ENCODE measurements around the gene NSD2. TPM values are rescaled to one million over a fixed set of nuclear protein-coding genes. Genes with fewer than 3 reads are reported as not detected.
"Not testable (repeated sequence)": the region's sequence is repeated elsewhere in the genome, so short reads cannot be mapped to it uniquely, and the experiment has no call there.

Gene NSD2
- total RNA-seq, 2 donors from 2014 or later = 153 to 208 TPM

DNA sequence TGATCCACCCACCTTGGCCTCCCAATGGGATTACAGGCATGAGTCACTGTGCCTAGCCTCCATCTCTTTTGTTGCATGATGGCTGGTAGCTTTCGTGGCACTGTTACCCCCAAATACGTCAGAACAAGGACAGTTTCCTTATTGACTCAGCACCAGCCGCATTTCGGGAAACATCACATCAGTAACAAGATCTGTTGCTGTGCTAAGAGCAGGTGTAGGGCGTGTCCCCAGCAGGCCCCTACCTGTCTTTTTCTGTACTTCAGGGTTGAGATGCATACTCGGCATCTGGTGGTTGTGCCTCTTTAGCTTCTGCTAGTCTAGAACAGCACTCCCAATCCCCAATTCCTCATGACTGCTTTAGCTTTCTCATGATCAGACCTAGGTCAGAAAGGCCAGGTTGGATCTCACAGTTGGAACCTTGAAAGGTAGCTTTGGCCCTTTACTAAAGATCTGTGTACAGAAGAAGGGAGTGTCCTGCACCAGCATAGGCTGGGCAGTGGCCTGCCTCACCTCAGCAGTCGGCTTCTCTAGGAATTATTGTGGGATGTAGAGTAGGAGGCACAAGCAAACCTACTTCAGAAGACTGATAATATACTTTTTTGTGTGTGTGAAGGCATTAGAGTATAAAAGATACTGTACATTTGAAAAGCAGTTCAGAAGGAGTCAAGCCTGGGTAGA, 36.8 kb downstream of the NSD2 start:
- Histone ChIP-seq H3K9me3 (ENCODE audit: control insufficient read depth, low read length) (no peaks in the 10 kb centered on the region), H3K4me3 (ENCODE audit: low read length) (no peak overlapping the region), H3K4me1 (ENCODE audit: control insufficient read depth, insufficient read depth, low read length) (peaks cover 3% of the 10 kb centered on the region), H3K36me3 (ENCODE audit: control insufficient read depth, insufficient read depth, low read length) (peaks cover 81% of the 10 kb centered on the region), H3K9ac (ENCODE audit: extremely low read depth, low read length, poor library complexity, severe bottlenecking) (no peak overlapping the region), H3K27ac (ENCODE audit: low read depth, low read length) (no peak overlapping the region), H3K27me3 (ENCODE audit: control insufficient read depth, insufficient read depth, low read length, poor library complexity, severe bottlenecking) (no peaks in the 10 kb centered on the region)
- no peaks in the 10 kb centered on the region for H3K27me3 Mint-ChIP-seq (ENCODE audit: insufficient read depth)
- DNase-seq = no peak
- TF ChIP-seq, protein P1, sequence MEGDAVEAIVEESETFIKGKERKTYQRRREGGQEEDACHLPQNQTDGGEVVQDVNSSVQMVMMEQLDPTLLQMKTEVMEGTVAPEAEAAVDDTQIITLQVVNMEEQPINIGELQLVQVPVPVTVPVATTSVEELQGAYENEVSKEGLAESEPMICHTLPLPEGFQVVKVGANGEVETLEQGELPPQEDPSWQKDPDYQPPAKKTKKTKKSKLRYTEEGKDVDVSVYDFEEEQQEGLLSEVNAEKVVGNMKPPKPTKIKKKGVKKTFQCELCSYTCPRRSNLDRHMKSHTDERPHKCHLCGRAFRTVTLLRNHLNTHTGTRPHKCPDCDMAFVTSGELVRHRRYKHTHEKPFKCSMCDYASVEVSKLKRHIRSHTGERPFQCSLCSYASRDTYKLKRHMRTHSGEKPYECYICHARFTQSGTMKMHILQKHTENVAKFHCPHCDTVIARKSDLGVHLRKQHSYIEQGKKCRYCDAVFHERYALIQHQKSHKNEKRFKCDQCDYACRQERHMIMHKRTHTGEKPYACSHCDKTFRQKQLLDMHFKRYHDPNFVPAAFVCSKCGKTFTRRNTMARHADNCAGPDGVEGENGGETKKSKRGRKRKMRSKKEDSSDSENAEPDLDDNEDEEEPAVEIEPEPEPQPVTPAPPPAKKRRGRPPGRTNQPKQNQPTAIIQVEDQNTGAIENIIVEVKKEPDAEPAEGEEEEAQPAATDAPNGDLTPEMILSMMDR (conservative IDR thresholded peaks at IDR 0.05) = no peak
- H3K36me3 Mint-ChIP-seq (ENCODE audit: low read depth) = peaks cover 37% of the 10 kb centered on the region
- peaks cover 11% of the 10 kb centered on the region for H3K4me1 Mint-ChIP-seq
- no peaks in the 10 kb centered on the region for H3K9me3 Mint-ChIP-seq
- 96 to 98% methylated on average over 6 to 7 of the region's 7 CpGs for WGBS, 2 experiments (ENCODE audit: insufficient coverage in 1 of 2, insufficient read length in 1 of 2)
- H3K27ac Mint-ChIP-seq = peak overlapping the region; percentile 10
- no peak overlapping the region for H3K4me3 Mint-ChIP-seq

DNA sequence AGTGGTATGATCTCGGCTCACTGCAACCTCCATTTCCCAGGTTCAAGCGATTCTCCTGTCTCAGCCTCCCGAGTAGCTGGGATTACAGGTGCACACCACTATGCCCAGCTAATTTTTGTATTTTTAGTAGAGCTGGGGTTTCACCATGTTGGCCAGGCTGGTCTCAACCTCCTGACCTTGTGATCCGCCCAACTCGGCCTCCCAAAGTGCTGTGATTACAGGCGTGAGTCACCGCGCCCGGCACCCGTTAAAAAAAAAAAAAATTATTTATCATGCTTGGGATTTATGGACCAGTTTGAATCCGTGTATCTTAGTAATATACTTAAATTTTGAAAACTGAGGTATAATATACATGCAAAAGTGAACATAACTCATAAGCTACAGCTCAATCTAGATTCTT, 38.5 kb downstream of the NSD2 start:
- Mint-ChIP-seq H3K4me1 (peaks cover 11% of the 10 kb centered on the region), H3K36me3 (ENCODE audit: low read depth) (peaks cover 35% of the 10 kb centered on the region)
- H3K27me3 Mint-ChIP-seq (ENCODE audit: insufficient read depth); H3K4me3 ChIP-seq (ENCODE audit: low read length); H3K27ac Mint-ChIP-seq; H3K9me3 Mint-ChIP-seq; H3K4me1 ChIP-seq (ENCODE audit: control insufficient read depth, insufficient read depth, low read length); H3K9me3 ChIP-seq (ENCODE audit: control insufficient read depth, low read length); H3K27me3 ChIP-seq (ENCODE audit: control insufficient read depth, insufficient read depth, low read length, poor library complexity, severe bottlenecking); H3K4me3 Mint-ChIP-seq; H3K9ac ChIP-seq (ENCODE audit: extremely low read depth, low read length, poor library complexity, severe bottlenecking); H3K27ac ChIP-seq (ENCODE audit: low read depth, low read length); DNase-seq: not testable (repeated sequence)
- 94 to 100% methylated on average over 8 to 10 of the region's 11 CpGs for WGBS, 2 experiments (ENCODE audit: insufficient coverage in 1 of 2, insufficient read length in 1 of 2)
- H3K36me3 ChIP-seq (ENCODE audit: control insufficient read depth, insufficient read depth, low read length) = peaks cover 81% of the 10 kb centered on the region

DNA sequence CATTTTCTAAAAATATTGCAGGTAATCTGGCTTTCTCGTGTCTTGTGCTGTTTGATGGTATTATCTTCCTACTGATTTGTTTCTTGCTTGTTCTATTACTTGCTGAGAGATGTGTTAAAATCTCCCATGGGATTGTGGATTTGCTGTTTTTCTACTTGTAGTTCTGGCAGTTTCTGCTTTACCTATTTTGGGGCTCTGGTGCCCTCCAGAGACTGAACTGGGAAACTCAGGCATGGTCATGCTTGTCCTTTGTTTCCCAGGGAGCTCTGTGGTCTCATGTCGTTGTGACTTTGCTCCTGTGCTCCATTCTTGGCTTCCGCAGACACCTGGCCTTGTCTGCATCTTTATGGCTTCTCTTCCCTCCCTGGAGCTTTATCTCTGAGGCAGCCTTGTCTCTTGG, 39.5 kb downstream of the NSD2 start:
- Mint-ChIP-seq H3K27me3 (ENCODE audit: insufficient read depth) (no peaks in the 10 kb centered on the region), H3K36me3 (ENCODE audit: low read depth) (peaks cover 30% of the 10 kb centered on the region), H3K4me3 (no peak overlapping the region), H3K9me3 (no peaks in the 10 kb centered on the region), H3K4me1 (peaks cover 11% of the 10 kb centered on the region), H3K27ac (peak overlapping the region; percentile 88)
- H3K27ac ChIP-seq (ENCODE audit: low read depth, low read length) = peak overlapping the region; percentile 2
- H3K9me3 ChIP-seq (ENCODE audit: control insufficient read depth, low read length) = no peaks in the 10 kb centered on the region
- peaks cover 3% of the 10 kb centered on the region for H3K4me1 ChIP-seq (ENCODE audit: control insufficient read depth, insufficient read depth, low read length)
- H3K4me3 ChIP-seq (ENCODE audit: low read length) = no peak overlapping the region
- DNase-seq = peak; percentile 88
- TF ChIP-seq, protein P1 (conservative IDR thresholded peaks at IDR 0.05) = peak; percentile 78
- 47 to 57% methylated on average over 2 to 3 of the region's 3 CpGs for WGBS, 2 experiments (ENCODE audit: insufficient coverage in 1 of 2, insufficient read length in 1 of 2)
- no peaks in the 10 kb centered on the region for H3K27me3 ChIP-seq (ENCODE audit: control insufficient read depth, insufficient read depth, low read length, poor library complexity, severe bottlenecking)
- H3K9ac ChIP-seq (ENCODE audit: extremely low read depth, low read length, poor library complexity, severe bottlenecking) = no peak overlapping the region
- peaks cover 78% of the 10 kb centered on the region for H3K36me3 ChIP-seq (ENCODE audit: control insufficient read depth, insufficient read depth, low read length)

DNA sequence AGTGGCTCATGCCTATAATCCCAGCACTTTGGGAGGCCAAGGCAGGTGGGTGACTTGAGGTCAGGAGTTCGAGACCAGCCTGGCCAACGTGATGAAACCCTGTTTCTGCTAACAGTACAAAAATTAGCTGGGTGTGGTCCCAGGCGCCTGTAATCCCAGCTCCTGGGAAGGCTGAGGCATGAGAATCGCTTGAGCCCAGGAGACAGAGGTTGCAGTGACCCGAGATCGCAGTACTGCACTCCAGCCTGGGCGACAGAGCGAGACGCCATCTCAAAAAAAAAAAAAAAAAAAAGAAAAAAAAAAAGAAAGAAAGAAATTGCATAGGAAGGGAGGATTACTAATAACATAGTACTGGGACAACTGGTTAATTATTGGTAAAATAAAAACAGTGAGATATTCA, 40.1 kb downstream of the NSD2 start:
- H3K27me3 Mint-ChIP-seq (ENCODE audit: insufficient read depth); H3K4me1 ChIP-seq (ENCODE audit: control insufficient read depth, insufficient read depth, low read length); H3K27me3 ChIP-seq (ENCODE audit: control insufficient read depth, insufficient read depth, low read length, poor library complexity, severe bottlenecking); H3K9me3 ChIP-seq (ENCODE audit: control insufficient read depth, low read length); DNase-seq; H3K4me3 ChIP-seq (ENCODE audit: low read length); H3K9me3 Mint-ChIP-seq; H3K9ac ChIP-seq (ENCODE audit: extremely low read depth, low read length, poor library complexity, severe bottlenecking); H3K4me3 Mint-ChIP-seq; H3K27ac Mint-ChIP-seq: not testable (repeated sequence)
- 95 to 97% methylated on average over 5 to 9 of the region's 9 CpGs for WGBS, 2 experiments (ENCODE audit: insufficient coverage in 1 of 2, insufficient read length in 1 of 2)
- peak overlapping the region; percentile 2 for H3K27ac ChIP-seq (ENCODE audit: low read depth, low read length)
- Mint-ChIP-seq H3K36me3 (ENCODE audit: low read depth) (peaks cover 27% of the 10 kb centered on the region), H3K4me1 (peaks cover 11% of the 10 kb centered on the region)
- H3K36me3 ChIP-seq (ENCODE audit: control insufficient read depth, insufficient read depth, low read length) = peaks cover 78% of the 10 kb centered on the region
